ENCODE data around the gene TRABD2B. TPM values are rescaled to one million over a fixed set of nuclear protein-coding genes. Genes with fewer than 3 reads are reported as not detected.

TRABD2B gene
- total and polyA plus RNA-seq, 2 of the 13 experiments (the other 11 are each of a cell fraction or from before 2014, with no cell fraction given) = 0.04 TPM; not detected in 1

DNA sequence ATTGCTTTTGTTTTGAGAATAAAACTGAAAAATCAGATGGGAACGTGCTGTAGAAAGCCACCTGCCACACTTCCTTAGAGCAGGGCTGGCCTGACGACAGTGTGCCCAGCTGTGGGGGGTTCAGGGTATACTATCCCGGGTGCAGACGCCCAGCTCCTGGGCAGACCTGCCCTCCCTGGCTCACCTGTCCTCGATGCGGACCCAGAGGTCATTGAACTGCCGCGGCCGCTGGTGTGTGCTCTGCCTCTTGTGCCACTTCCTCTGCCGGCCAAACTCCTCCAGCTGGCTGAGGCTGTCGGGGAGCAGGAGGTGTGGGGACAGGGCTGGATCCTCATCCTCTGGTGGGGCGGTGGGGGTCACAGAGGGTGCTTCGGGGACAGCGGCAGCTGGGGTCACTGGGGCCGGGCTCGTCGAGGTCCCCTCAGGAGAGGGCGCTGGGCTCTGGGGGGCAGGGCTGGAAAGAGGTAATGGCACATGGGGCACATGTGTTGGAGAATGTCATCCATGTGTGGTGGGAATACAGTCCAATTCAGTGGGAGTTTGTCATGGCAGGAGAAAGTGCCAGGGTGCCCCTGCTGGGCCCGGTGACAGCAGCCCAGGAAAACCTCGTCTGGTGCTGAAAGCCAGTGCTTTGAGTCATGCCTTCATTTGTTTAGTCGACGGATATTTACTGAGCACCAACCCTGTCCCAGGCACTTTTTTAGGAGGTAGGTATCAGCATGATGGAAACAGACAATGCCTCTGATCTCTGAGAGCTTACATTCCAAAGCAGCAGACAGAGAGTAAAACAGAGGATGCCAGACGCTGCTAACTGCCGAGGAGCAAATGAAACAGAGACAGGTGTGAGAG lies 222.0 kb downstream of the TRABD2B start (continued):
- TF ChIP-seq ZNF687 (CRISPR knock-in tag; IDR thresholded peaks at IDR 0.05) (peak; percentile 76), ZNF124 (CRISPR knock-in tag; IDR thresholded peaks at IDR 0.05) (no peak), MXD3 (CRISPR knock-in tag; IDR thresholded peaks at IDR 0.05) (no peak), ZNF160 (CRISPR knock-in tag; IDR thresholded peaks at IDR 0.05) (no peak)

DNA sequence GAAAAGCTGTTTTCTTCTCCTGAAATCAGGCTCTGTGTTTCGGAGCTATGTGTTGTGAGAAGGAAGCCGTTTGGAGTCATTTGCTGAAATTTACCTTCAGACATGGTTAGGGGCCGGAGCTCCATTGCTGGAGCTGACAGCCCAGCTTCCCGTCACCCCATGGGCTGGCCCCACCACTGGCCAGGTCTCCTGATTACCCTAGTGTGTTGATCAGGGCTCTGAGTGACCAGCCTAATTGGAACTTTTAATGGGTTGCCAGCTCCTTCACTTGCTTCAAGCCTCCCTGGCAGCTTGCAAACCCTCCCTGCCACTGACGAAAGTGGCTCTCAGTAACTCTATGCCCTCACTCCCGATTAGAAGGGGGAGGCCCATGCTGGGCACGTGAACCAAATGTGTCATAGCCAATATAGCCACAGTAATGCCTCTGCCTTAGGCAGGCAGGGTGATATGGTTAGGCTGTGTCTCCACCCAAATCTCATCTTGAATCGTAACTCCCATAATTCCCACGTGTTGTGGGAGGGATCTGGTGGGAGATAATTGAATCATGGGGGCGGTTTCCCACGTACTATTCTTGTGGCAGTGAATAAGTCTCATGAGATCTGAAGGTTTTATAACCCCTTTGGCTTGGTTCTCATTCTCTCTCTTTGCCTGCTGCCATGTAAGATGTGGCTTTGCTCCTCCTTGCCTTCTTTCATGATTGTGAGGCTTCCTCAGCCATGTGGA lies 224.1 kb downstream of the TRABD2B start:
- in situ Hi-C loops (cut with HindIII; ENCODE audit: extremely low pct_ligation_motif_present, low pct_unique_long_range_greater_than_20kb) = no loop called here
- FAIRE-seq (no peak), ATAC-seq (no peak), DNase-seq (ENCODE audit: low spot score) (no peak)
- Histone ChIP-seq H3K9me3 (ENCODE audit: low read length) (no peaks in the 10 kb centered on the region), H3K9ac (ENCODE audit: insufficient read depth, low read depth, low read length) (no peak overlapping the region), H3K4me2 (ENCODE audit: low read depth, low read length) (no peak overlapping the region), H3K27me3 (ENCODE audit: control insufficient read depth in 1 of 2, insufficient read depth in 2 of 2, low read length in 2 of 2) (peaks cover 6 to 60% of the 10 kb centered on the region in 2 experiments; a peak in 4 of 5 replicates), H3K4me1 (ENCODE audit: insufficient read depth, low read length) (peaks cover 29% of the 10 kb centered on the region), H3K27ac (ENCODE audit: extremely low read length, insufficient read depth, low read length) (no peak overlapping the region), H4K20me1 (ENCODE audit: insufficient read depth, low read length) (no peaks in the 10 kb centered on the region), H2AFZ (ENCODE audit: low read length) (no peak overlapping the region), H3K36me3 (replicated peaks in 1 of 2; ENCODE audit: control insufficient read depth in 1 of 2, insufficient read depth in 2 of 2, low read length in 2 of 2) (no peaks in the 10 kb centered on the region), H3K4me3 (replicated peaks in 1 of 3; ENCODE audit: insufficient read depth in 1 of 3, low read depth in 2 of 3, low read length in 3 of 3) (no peak overlapping the region), H3K79me2 (ENCODE audit: insufficient read depth, low read length) (no peaks in the 10 kb centered on the region)
- intact Hi-C loops (cut with micrococcal nuclease; ENCODE audit: unreplicated experiment) = no loop called here
- no peak for TF ChIP-seq ERF (CRISPR knock-in tag; IDR thresholded peaks at IDR 0.05)
- ChIA-PET CTCF (ENCODE audit: low intra/inter-chr PET ratio, low total read pairs) (no interaction called here), POLR2A (no interaction called here)
- WGBS (ENCODE audit: low lambda C conversion rate) = 41% methylated on average over 10 of the region's 11 CpGs
- no TSS peak for BruUV-seq (replicated peaks)
